K562 (cell line): Measurements from ENCODE around the gene PARP15. TPM values are rescaled to one million over a fixed set of nuclear protein-coding genes. Genes with fewer than 3 reads are reported as not detected.

Experiments
- ATAC-seq: fragments of 200-7000 bp; cut with Tn5 transposase; 3 replicates; pipeline ENCODE4 v1.9.1; 2020; ENCODE audit warnings: moderate library complexity
- BruUV-seq: library from RNA; stranded (reverse); fragments of 400-500 nt; replicated peaks from 2 replicates; lab custom pipeline; 2021; lab: Mats Ljungman, UMichigan
- CTCF ChIA-PET: fragments of 300-600 bp; formaldehyde crosslinking; extraction: SDS; loops from one replicate; lab custom pipeline; 2021; ENCODE audit warnings: low intra/inter-chr PET ratio; lab: Yijun Ruan, JAX
- POLR2A ChIA-PET: fragments of 300-600, 350-650 bp; sonication (Branson Sonifier 250); formaldehyde crosslinking; extraction: SDS; loops from one replicate; lab custom pipeline; 2021; ENCODE audit warnings: antibody characterized with exemption, inconsistent platforms; lab: Yijun Ruan, JAX
- DNase-seq, 4 experiments: peaks; one replicate each; pipeline versions ENCODE4 v3.0.0 to v3.0.0-alpha.2; 2011 to 2018; ENCODE audit warnings: low spot score in 3 of 4, mixed read lengths in 3 of 4; ENCODE audit errors: extremely low read depth in 1 of 4
- FAIRE-seq: peaks from 2 replicates; lab custom pipeline; 2011; peaks lifted over from hg19 to GRCh38; lab: Jason Lieb, UNC
- H2AFZ ChIP-seq: 2 replicates; pipeline ENCODE4 v1.6.0; 2011; ENCODE audit warnings: low read depth, low read length, control low read depth, inconsistent platforms
- H3K27ac ChIP-seq: fragments of 200-600 bp; 3 replicates; pipeline ENCODE4 v1.8.0; 2011; ENCODE audit warnings: low read depth, mild to moderate bottlenecking, control low read depth, inconsistent platforms, low read length, moderate library complexity, mixed read lengths; ENCODE audit errors: extremely low read depth
- H3K27me3 ChIP-seq, 2 experiments: fragments of 300-600 bp in 1 of 2; 2 replicates in 1 of 2; 3 replicates in 1 of 2; pipeline versions ENCODE4 v1.6.0 to v1.8.0; 2011; ENCODE audit warnings: inconsistent platforms in 2 of 2, low read length in 2 of 2, mild to moderate bottlenecking in 1 of 2, mixed read lengths in 1 of 2, moderate library complexity in 1 of 2; ENCODE audit not compliant: control insufficient read depth in 2 of 2, insufficient read depth in 2 of 2
- H3K36me3 ChIP-seq: fragments of 300-600 bp; 3 replicates; pipeline ENCODE4 v1.8.0; 2011; ENCODE audit warnings: mild to moderate bottlenecking, low read length, inconsistent platforms; ENCODE audit not compliant: control insufficient read depth, insufficient read depth
- H3K4me1 ChIP-seq, 2 experiments: fragments of 200-600 bp in 1 of 2; replicated peaks in 1 of 2; 2 replicates in 1 of 2; 3 replicates in 1 of 2; pipeline versions ENCODE4 v1.5.1 to v1.8.0; 2011; ENCODE audit warnings: inconsistent platforms in 2 of 2, low read length in 2 of 2, mild to moderate bottlenecking in 1 of 2, mixed read lengths in 1 of 2, moderate library complexity in 1 of 2; ENCODE audit not compliant: control insufficient read depth in 2 of 2, insufficient read depth in 2 of 2
- H3K4me2 ChIP-seq: 2 replicates; pipeline ENCODE4 v1.6.1; 2011; ENCODE audit warnings: low read length, control low read depth, inconsistent platforms, mixed read lengths; ENCODE audit not compliant: insufficient read depth
- H3K4me3 ChIP-seq: fragments of 200-600 bp; sonication (generic), shearing (Covaris generic); 2 replicates; pipeline ENCODE4 v1.5.1; 2016; ENCODE audit warnings: control low read depth, inconsistent platforms
- H3K79me2 ChIP-seq: fragments of 200-600 bp; 3 replicates; pipeline ENCODE4 v1.8.0; 2011; ENCODE audit warnings: low read length, inconsistent platforms; ENCODE audit not compliant: control insufficient read depth, insufficient read depth
- H3K9ac ChIP-seq, 2 experiments: 2 replicates each; pipeline versions ENCODE4 v1.6.0 to v1.6.1; 2011; ENCODE audit warnings: low read depth in 2 of 2, low read length in 2 of 2, control low read depth in 1 of 2, inconsistent platforms in 1 of 2, mild to moderate bottlenecking in 1 of 2, mixed read lengths in 1 of 2; ENCODE audit not compliant: insufficient read depth in 1 of 2
- H3K9me1 ChIP-seq: one replicate; pipeline ENCODE4 v1.6.0; 2011; ENCODE audit warnings: inconsistent platforms, mild to moderate bottlenecking, low read length, moderate library complexity; ENCODE audit not compliant: control insufficient read depth, insufficient read depth
- H3K9me3 ChIP-seq: replicated peaks from 2 replicates; pipeline ENCODE4 v1.5.1; 2011; ENCODE audit warnings: low read depth, low read length, inconsistent platforms; ENCODE audit not compliant: control insufficient read depth, insufficient read depth
- H4K20me1 ChIP-seq: replicated peaks from 2 replicates; pipeline ENCODE4 v1.6.1; 2011; ENCODE audit warnings: low read length, inconsistent platforms, mixed read lengths; ENCODE audit not compliant: control insufficient read depth, insufficient read depth
- ATF7 ChIP-seq: fragments of 450-650 bp; IDR thresholded peaks from 2 replicates; pipeline ENCODE4 v1.7.1; 2014; ENCODE audit warnings: mild to moderate bottlenecking, moderate library complexity
- ELF2 ChIP-seq: fragments of 250-450 bp; sonication (Bioruptor Pico); IDR thresholded peaks from 2 replicates; pipeline ENCODE4 v1.5.0; 2021; ENCODE audit warnings: mild to moderate bottlenecking
- GABPA ChIP-seq: fragments of 200-800 bp; sonication (Bioruptor generic); conservative IDR thresholded peaks from 2 replicates; pipeline ENCODE4 v1.6.1; 2016; ENCODE audit warnings: low read depth, missing genetic modification characterization, missing compliant biosample characterization
- HNRNPLL ChIP-seq: fragments of 200-400 bp; formaldehyde crosslinking; IDR thresholded peaks from 2 replicates; pipeline ENCODE4 v1.6.1; 2017; ENCODE audit warnings: low read length, low read depth, mild to moderate bottlenecking; ENCODE audit not compliant: poor library complexity, severe bottlenecking
- MTA1 ChIP-seq: fragments of 450-650 bp; IDR thresholded peaks from 2 replicates; pipeline ENCODE4 v1.6.1; 2017; ENCODE audit warnings: borderline replicate concordance
- RAD21 ChIP-seq, 2 experiments: fragments of 250-450 bp in 1 of 2; fragments of 450-650 bp in 1 of 2; sonication (Bioruptor Pico) in 1 of 2; formaldehyde crosslinking in 1 of 2; IDR thresholded peaks in 1 of 2; conservative IDR thresholded peaks in 1 of 2; 2 replicates each; pipeline versions ENCODE4 v1.4.0 to v1.8.0; 2020 to 2022; ENCODE audit warnings: mild to moderate bottlenecking in 2 of 2, moderate library complexity in 1 of 2
- RBM17 ChIP-seq: fragments of 200-400 bp; formaldehyde crosslinking; IDR thresholded peaks from 2 replicates; pipeline ENCODE4 v1.6.1; 2017; ENCODE audit warnings: low read depth, mild to moderate bottlenecking, low read length, borderline replicate concordance
- SMC3 ChIP-seq: conservative IDR thresholded peaks from 2 replicates; pipeline ENCODE4 v1.6.1; 2011; ENCODE audit warnings: low read depth, low read length, improper control_type of control experiment; ENCODE audit not compliant: insufficient read depth
- ZBTB7A ChIP-seq: IDR thresholded peaks from 2 replicates; pipeline ENCODE4 v1.6.1; 2011; ENCODE audit warnings: low read depth, mild to moderate bottlenecking, low read length, moderate library complexity, borderline replicate concordance; ENCODE audit not compliant: control insufficient read depth
- ZC3H4 ChIP-seq: sonication (generic); formaldehyde crosslinking; IDR thresholded peaks from 2 replicates; pipeline ENCODE4 v1.9.0; 2021; ENCODE audit warnings: missing genetic modification reagents, borderline replicate concordance
- ZNF324 ChIP-seq: fragments of 250-450 bp; sonication (Bioruptor Pico); IDR thresholded peaks from 2 replicates; pipeline ENCODE4 v1.4.0; 2020; ENCODE audit warnings: mild to moderate bottlenecking
- ZNF41 ChIP-seq: fragments of 250-450 bp; sonication (Bioruptor Pico); conservative IDR thresholded peaks from 2 replicates; pipeline ENCODE4 v1.4.0; 2020; ENCODE audit warnings: mild to moderate bottlenecking
- ZNF830 ChIP-seq: fragments of 250-450 bp; sonication (Bioruptor Pico); IDR thresholded peaks from 2 replicates; pipeline ENCODE4 v1.5.0; 2021; ENCODE audit warnings: mild to moderate bottlenecking
- WGBS: fragments of 100-300 bp; shearing (Covaris generic); methylation state at CpG from one replicate; pipeline ENCODE4 v1.1.6; 2016; ENCODE audit warnings: low coverage, mixed read lengths; ENCODE audit not compliant: insufficient coverage; ENCODE audit errors: missing lambda C conversion rate; 5-methylcytosine and 5-hydroxymethylcytosine counted together
- in situ Hi-C: fragments of 300-500 bp; cut with MboI; formaldehyde crosslinking; loops from 4 replicates; pipeline ENCODE4 v1.15.0; 2018; ENCODE audit warnings: inconsistent platforms, mixed read lengths
- intact Hi-C: fragments of 100-400 bp; cut with micrococcal nuclease; formaldehyde crosslinking; loops from 2 replicates; pipeline ENCODE4 v1.14.2; 2022
- polyA plus RNA-seq, 8 experiments: library from polyadenylated mRNA; depleted of rRNA in 4 of 8; stranded (reverse) in 5 of 8; unstranded in 3 of 8; fragments of >200 nt; fragmentation: Nextera tagmentation in 2 of 8; fragmentation: Illumina TruSeq in 1 of 8; extraction: Ambion mirVana in 2 of 8; extraction: Trizol in 1 of 8; gene quantifications; 2 replicates each; pipeline versions ENCODE4 v1.2.1 to v1.2.3, GENCODE V29; 2011 to 2014; ENCODE audit warnings: inconsistent platforms in 1 of 8, missing spikeins in 1 of 8
- total RNA-seq, 7 experiments: library from RNA; depleted of rRNA in 6 of 7; stranded (reverse); fragments of >200 nt in 6 of 7; fragmentation: Illumina TruSeq in 2 of 7; extraction: Trizol in 2 of 7; gene quantifications; 2 replicates each; pipeline versions ENCODE4 v1.2.1 to v1.2.3, GENCODE V29; 2011 to 2021; ENCODE audit warnings: low replicate concordance in 1 of 7
- TF ChIP-seq, protein P1 (sequence below): fragments of 450-650 bp; formaldehyde crosslinking; IDR thresholded peaks from 2 replicates; pipeline ENCODE4 v1.4.0; 2020; ENCODE audit warnings: mild to moderate bottlenecking
- TF ChIP-seq, protein P2 (sequence below): fragments of 250-450 bp; sonication (Bioruptor Pico); IDR thresholded peaks from 2 replicates; pipeline ENCODE4 v1.6.1; 2021; ENCODE audit warnings: mild to moderate bottlenecking
- TF ChIP-seq, protein P3 (sequence below), 2 experiments: fragments of 250-450 bp in 1 of 2; fragments of 450-650 bp in 1 of 2; sonication (Bioruptor Pico) in 1 of 2; IDR thresholded peaks; 2 replicates each; pipeline versions ENCODE4 v1.6.1 to v1.8.0; 2016 to 2021; ENCODE audit warnings: mild to moderate bottlenecking in 2 of 2, moderate library complexity in 2 of 2, missing compliant biosample characterization in 1 of 2, missing genetic modification characterization in 1 of 2
- TF ChIP-seq, protein P4 (sequence below): fragments of 450-650 bp; formaldehyde crosslinking; IDR thresholded peaks from 2 replicates; pipeline ENCODE4 v1.4.0; 2020; ENCODE audit warnings: mild to moderate bottlenecking, moderate library complexity

PARP15 gene
- total and polyA plus RNA-seq, 9 of the 15 experiments (the other 6 are each of a cell fraction or from before 2014, with no cell fraction given), result 0.05 to 0.40 (median 0.13) TPM

DNA sequence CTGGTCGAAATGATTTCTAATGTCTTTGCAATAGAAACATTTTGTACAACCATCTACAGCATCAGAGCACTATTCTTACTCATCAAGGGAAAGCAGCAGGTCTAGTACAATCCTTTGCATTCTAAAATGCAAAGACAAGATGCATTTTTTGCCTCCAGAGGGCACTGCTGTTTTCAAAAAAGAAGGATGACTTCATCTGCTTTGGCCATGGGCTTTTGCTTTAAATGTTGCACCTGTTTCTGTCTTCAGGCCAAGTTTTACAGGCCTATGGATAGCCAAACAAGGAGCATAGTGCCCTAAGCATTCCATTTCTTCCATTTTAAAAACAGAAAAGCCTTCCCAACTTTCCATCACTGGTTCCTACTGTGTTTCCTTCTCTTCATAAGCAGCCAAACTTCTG lies 16.8 kb upstream of the PARP15 start:
- Histone ChIP-seq H3K4me3 (no peak overlapping the region), H3K27me3 (no peaks in the 10 kb centered on the region), H3K9me3 (no peaks in the 10 kb centered on the region), H3K27ac (no peak overlapping the region), H2AFZ (no peak overlapping the region), H3K79me2 (peaks cover 10% of the 10 kb centered on the region; the same call in 2 of the 3 replicates), H3K9me1 (no peaks in the 10 kb centered on the region), H3K9ac (no peak overlapping the region), H3K4me1 (peaks cover 8% of the 10 kb centered on the region in 2 experiments; a peak in 4 of 5 replicates), H4K20me1 (no peaks in the 10 kb centered on the region), H3K36me3 (no peaks in the 10 kb centered on the region), H3K4me2 (no peak overlapping the region)
- no TSS peak for BruUV-seq
- ChIA-PET POLR2A (no interaction called here), CTCF (interaction anchor here (0.9 to 1.4 kb wide), 3 partner anchors 118 to 167 kb away, joined by 3 to 6 read pairs (median 5); no protein-coding TSS in a partner anchor)
- FAIRE-seq (peak; percentile 82), DNase-seq (peak in 3 of 4 experiments; percentile 8 to 47 (median 17)), ATAC-seq (peak; percentile 11; the same call in 1 of the 3 replicates)
- in situ Hi-C loops, result no loop called here
- intact Hi-C loops, result loop anchor here (1.0 to 10.0 kb wide), 5 partner anchors 106 to 464 kb away; partner anchors contain the start of gene SEMA5B
- 0% methylated on average over 1 of the region's 1 CpG for WGBS
- TF ChIP-seq ZNF324 (CRISPR knock-in tag) (no peak), ZNF830 (CRISPR knock-in tag) (no peak), RBM17 (no peak), HNRNPLL (no peak), MTA1 (no peak), ELF2 (CRISPR knock-in tag) (no peak), ATF7 (peak; percentile 71), ZNF41 (CRISPR knock-in tag) (no peak), ZC3H4 (CRISPR knock-in tag) (no peak), ZBTB7A (no peak), SMC3 (peak; percentile 33; the same call in 1 of the 2 replicates), GABPA (tag) (no peak), RAD21 (CRISPR knock-in tag; conservative IDR thresholded peaks at IDR 0.05 in 1 of 2, IDR thresholded peaks at IDR 0.05 in 1 of 2) (peak; percentile 64 to 76)
- TF ChIP-seq, protein P1, sequence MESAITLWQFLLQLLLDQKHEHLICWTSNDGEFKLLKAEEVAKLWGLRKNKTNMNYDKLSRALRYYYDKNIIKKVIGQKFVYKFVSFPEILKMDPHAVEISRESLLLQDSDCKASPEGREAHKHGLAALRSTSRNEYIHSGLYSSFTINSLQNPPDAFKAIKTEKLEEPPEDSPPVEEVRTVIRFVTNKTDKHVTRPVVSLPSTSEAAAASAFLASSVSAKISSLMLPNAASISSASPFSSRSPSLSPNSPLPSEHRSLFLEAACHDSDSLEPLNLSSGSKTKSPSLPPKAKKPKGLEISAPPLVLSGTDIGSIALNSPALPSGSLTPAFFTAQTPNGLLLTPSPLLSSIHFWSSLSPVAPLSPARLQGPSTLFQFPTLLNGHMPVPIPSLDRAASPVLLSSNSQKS (CRISPR knock-in tag), result no peak
- TF ChIP-seq, protein P2, sequence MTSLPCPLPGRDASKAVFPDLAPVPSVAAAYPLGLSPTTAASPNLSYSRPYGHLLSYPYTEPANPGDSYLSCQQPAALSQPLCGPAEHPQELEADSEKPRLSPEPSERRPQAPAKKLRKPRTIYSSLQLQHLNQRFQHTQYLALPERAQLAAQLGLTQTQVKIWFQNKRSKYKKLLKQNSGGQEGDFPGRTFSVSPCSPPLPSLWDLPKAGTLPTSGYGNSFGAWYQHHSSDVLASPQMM (CRISPR knock-in tag), result no peak
- TF ChIP-seq, protein P3, sequence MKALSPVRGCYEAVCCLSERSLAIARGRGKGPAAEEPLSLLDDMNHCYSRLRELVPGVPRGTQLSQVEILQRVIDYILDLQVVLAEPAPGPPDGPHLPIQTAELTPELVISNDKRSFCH (CRISPR knock-in tag; IDR thresholded peaks at IDR 0.05), result no peak
- TF ChIP-seq, protein P3 (tag; IDR thresholded peaks at IDR 0.05), result no peak
- TF ChIP-seq, protein P4, sequence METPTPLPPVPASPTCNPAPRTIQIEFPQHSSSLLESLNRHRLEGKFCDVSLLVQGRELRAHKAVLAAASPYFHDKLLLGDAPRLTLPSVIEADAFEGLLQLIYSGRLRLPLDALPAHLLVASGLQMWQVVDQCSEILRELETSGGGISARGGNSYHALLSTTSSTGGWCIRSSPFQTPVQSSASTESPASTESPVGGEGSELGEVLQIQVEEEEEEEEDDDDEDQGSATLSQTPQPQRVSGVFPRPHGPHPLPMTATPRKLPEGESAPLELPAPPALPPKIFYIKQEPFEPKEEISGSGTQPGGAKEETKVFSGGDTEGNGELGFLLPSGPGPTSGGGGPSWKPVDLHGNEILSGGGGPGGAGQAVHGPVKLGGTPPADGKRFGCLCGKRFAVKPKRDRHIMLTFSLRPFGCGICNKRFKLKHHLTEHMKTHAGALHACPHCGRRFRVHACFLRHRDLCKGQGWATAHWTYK, result no peak
